ENCODE results near the gene ZNRF2.
"Not testable (repeated sequence)": the region's sequence is repeated elsewhere in the genome, so short reads cannot be mapped to it uniquely, and the experiment has no call there.

ZNRF2 gene

GRCh38 chr7:30260246-30260768, 24.1 kb upstream of the ZNRF2 start:
- H3K4me3 ChIP-seq (replicated peaks; ENCODE audit: low read depth, low read length): no peak overlapping the region
- no peak for DNase-seq (ENCODE audit: low read depth)
- TF ChIP-seq CTCF (IDR thresholded peaks at IDR 0.05; ENCODE audit: low read length, missing control alignments): no peak

- no peak overlapping the region for H3K4me3 ChIP-seq (replicated peaks; ENCODE audit: low read depth, low read length)
- no peak for DNase-seq (ENCODE audit: low read depth)
- no peak for TF ChIP-seq CTCF (IDR thresholded peaks at IDR 0.05; ENCODE audit: low read length, missing control alignments)
Measured at GRCh38 chr7:30263090-30263710, 21.2 kb upstream of the ZNRF2 start.

GRCh38 chr7:30264052-30264451, 20.3 kb upstream of the ZNRF2 start:
- no peak for TF ChIP-seq CTCF (IDR thresholded peaks at IDR 0.05; ENCODE audit: low read length, missing control alignments)
- DNase-seq (ENCODE audit: low read depth): no peak
- H3K4me3 ChIP-seq (replicated peaks; ENCODE audit: low read depth, low read length): no peak overlapping the region

- not testable (repeated sequence) for DNase-seq (ENCODE audit: low read depth); H3K4me3 ChIP-seq (replicated peaks; ENCODE audit: low read depth, low read length)
Measured at GRCh38 chr7:30265189-30265588, 19.2 kb upstream of the ZNRF2 start.

- H3K4me3 ChIP-seq (replicated peaks; ENCODE audit: low read depth, low read length): no peak overlapping the region
- TF ChIP-seq CTCF (IDR thresholded peaks at IDR 0.05; ENCODE audit: low read length, missing control alignments): no peak
- no peak for DNase-seq (ENCODE audit: low read depth)
Measured at GRCh38 chr7:30266686-30267085, 17.7 kb upstream of the ZNRF2 start.

GRCh38 chr7:30268586-30268985, 15.8 kb upstream of the ZNRF2 start:
- no peak for TF ChIP-seq CTCF (IDR thresholded peaks at IDR 0.05; ENCODE audit: low read length, missing control alignments)
- no peak overlapping the region for H3K4me3 ChIP-seq (replicated peaks; ENCODE audit: low read depth, low read length)
- DNase-seq (ENCODE audit: low read depth): no peak

- H3K4me3 ChIP-seq (replicated peaks; ENCODE audit: low read depth, low read length): no peak overlapping the region
- no peak for TF ChIP-seq CTCF (IDR thresholded peaks at IDR 0.05; ENCODE audit: low read length, missing control alignments)
- no peak for DNase-seq (ENCODE audit: low read depth)
Measured at GRCh38 chr7:30269490-30269889, 14.9 kb upstream of the ZNRF2 start.
